ENCODE results near the gene HMGB4. TPM values are rescaled to one million over a fixed set of nuclear protein-coding genes. Genes with fewer than 3 reads are reported as not detected.

The HMGB4 gene
- polyA plus RNA-seq, 1 of the 3 experiments (the other 2 are of a cell fraction), result not detected

GRCh38 chr1:33819913-33820311, 44.0 kb upstream of the HMGB4 start:
- Histone ChIP-seq H3K79me2 (ENCODE audit: insufficient read depth) (no peaks in the 10 kb centered on the region), H4K20me1 (ENCODE audit: insufficient read depth) (no peaks in the 10 kb centered on the region), H3K27me3 (ENCODE audit: insufficient read depth) (no peaks in the 10 kb centered on the region), H3F3A (replicated peaks; ENCODE audit: insufficient read depth) (no peaks in the 10 kb centered on the region), H3K27ac (ENCODE audit: low read depth in 2 of 2, low read length in 1 of 2) (no peak overlapping the region), H3K4me3 (ENCODE audit: low read depth in 2 of 2, low read length in 1 of 2) (no peak overlapping the region), H3K9me2 (no peaks in the 10 kb centered on the region), H2AFZ (ENCODE audit: low read depth) (no peak overlapping the region), H3K4me2 (no peak overlapping the region), H3K36me3 (replicated peaks in 1 of 2; ENCODE audit: control insufficient read depth in 1 of 2, insufficient read depth in 2 of 2, low read length in 1 of 2) (no peaks in the 10 kb centered on the region), H3K4me1 (ENCODE audit: control insufficient read depth in 1 of 2, insufficient read depth in 2 of 2, low read depth in 1 of 2, low read length in 1 of 2) (peaks cover 0 to 20% of the 10 kb centered on the region in 2 experiments; a peak in 1 of 4 replicates), H3K9ac (no peak overlapping the region), H3K9me3 (no peaks in the 10 kb centered on the region)
- ChIA-PET CTCF (interaction anchor here (1.1 to 1.8 kb wide), 8 partner anchors 12 to 343 kb away, joined by 3 to 9 read pairs (median 4); no protein-coding TSS in a partner anchor), POLR2A (interaction anchor here (0.7 to 1.5 kb wide), 8 partner anchors 19 to 343 kb away, joined by 3 to 6 read pairs (median 3); no protein-coding TSS in a partner anchor)
- WGBS (ENCODE audit: low lambda C conversion rate), result 18% methylated on average over 7 of the region's 7 CpGs
- TF ChIP-seq TCF12 (IDR thresholded peaks at IDR 0.05) (peak; percentile 45), USF2 (IDR thresholded peaks at IDR 0.05; ENCODE audit: borderline replicate concordance, low read depth, low read length) (no peak), FOXJ3 (CRISPR knock-in tag; IDR thresholded peaks at IDR 0.05) (peak; percentile 90), RCOR1 (IDR thresholded peaks at IDR 0.05; ENCODE audit: low read length) (peak; percentile 91), EP300 (IDR thresholded peaks at IDR 0.05; ENCODE audit: borderline replicate concordance in 1 of 2, low read depth in 1 of 2, low read length in 1 of 2) (peak in 1 of 2 experiments; percentile 94; a peak in 2 of 4 replicates), ELF1 (IDR thresholded peaks at IDR 0.05) (no peak), RAD21 (IDR thresholded peaks at IDR 0.05; ENCODE audit: low read length) (peak; percentile 27), GATA2 (CRISPR knock-in tag; IDR thresholded peaks at IDR 0.05) (peak; percentile 99), IRF3 (IDR thresholded peaks at IDR 0.05; ENCODE audit: low read depth, low read length) (no peak), POLR2AphosphoS5 (IDR thresholded peaks at IDR 0.05; ENCODE audit: low read depth, low read length) (no peak), CHD2 (IDR thresholded peaks at IDR 0.05; ENCODE audit: low read length, partially characterized antibody) (peak; percentile 82)
- DNase-seq, result peak; percentile 82

- CTCF ChIA-PET, result interaction anchor here (1.5 to 1.8 kb wide), 3 partner anchors 85 to 342 kb away, joined by 5 to 9 read pairs (median 9); no protein-coding TSS in a partner anchor
- TF ChIP-seq IRF3 (IDR thresholded peaks at IDR 0.05; ENCODE audit: low read depth, low read length) (no peak), EP300 (IDR thresholded peaks at IDR 0.05; ENCODE audit: borderline replicate concordance in 1 of 2, low read depth in 1 of 2, low read length in 1 of 2) (no peak), PBX3 (IDR thresholded peaks at IDR 0.05) (no peak), EZH2phosphoT487 (IDR thresholded peaks at IDR 0.05; ENCODE audit: borderline replicate concordance, low read depth) (no peak), FOSL2 (IDR thresholded peaks at IDR 0.05; ENCODE audit: borderline replicate concordance, low read depth) (no peak), NRF1 (IDR thresholded peaks at IDR 0.05; ENCODE audit: low read depth, low read length) (no peak), RCOR1 (IDR thresholded peaks at IDR 0.05; ENCODE audit: low read length) (no peak), REST (IDR thresholded peaks at IDR 0.05; ENCODE audit: low read depth, low read length) (no peak), CHD2 (IDR thresholded peaks at IDR 0.05; ENCODE audit: low read length, partially characterized antibody) (no peak), POLR2AphosphoS5 (IDR thresholded peaks at IDR 0.05; ENCODE audit: low read depth, low read length) (no peak), FOXM1 (IDR thresholded peaks at IDR 0.05; ENCODE audit: low read depth) (no peak), TAF1 (IDR thresholded peaks at IDR 0.05; ENCODE audit: borderline replicate concordance, low read depth, low read length) (no peak), MXI1 (IDR thresholded peaks at IDR 0.05; ENCODE audit: low read depth, low read length) (no peak)
These were observed 43.1 kb upstream of the HMGB4 start for GRCh38 chr1:33820804-33821203.

More at GRCh38 chr1:33820804-33821203, 43.1 kb upstream of the HMGB4 start:
- no peaks in the 10 kb centered on the region for H3F3A ChIP-seq (replicated peaks; ENCODE audit: insufficient read depth)
- no peaks in the 10 kb centered on the region for H3K9me3 ChIP-seq
- no peaks in the 10 kb centered on the region for H3K27me3 ChIP-seq (ENCODE audit: insufficient read depth)
- WGBS (ENCODE audit: low lambda C conversion rate), result 32% methylated on average over 4 of the region's 5 CpGs
- POLR2A ChIA-PET, result interaction anchor here (1.2 kb wide), 1 partner anchor 18 kb away, joined by 3 read pairs; no protein-coding TSS in a partner anchor
- no peaks in the 10 kb centered on the region for H4K20me1 ChIP-seq (ENCODE audit: insufficient read depth)
- no peak overlapping the region for H3K27ac ChIP-seq (ENCODE audit: low read depth in 2 of 2, low read length in 1 of 2)
- H3K9ac ChIP-seq, result no peak overlapping the region
- H3K4me2 ChIP-seq, result no peak overlapping the region
- peaks cover 0 to 20% of the 10 kb centered on the region in 2 experiments; a peak in 1 of 4 replicates for H3K4me1 ChIP-seq (ENCODE audit: control insufficient read depth in 1 of 2, insufficient read depth in 2 of 2, low read depth in 1 of 2, low read length in 1 of 2)
- H3K9me2 ChIP-seq, result no peaks in the 10 kb centered on the region
- no peak overlapping the region for H2AFZ ChIP-seq (ENCODE audit: low read depth)
- H3K36me3 ChIP-seq (replicated peaks in 1 of 2; ENCODE audit: control insufficient read depth in 1 of 2, insufficient read depth in 2 of 2, low read length in 1 of 2), result no peaks in the 10 kb centered on the region
- DNase-seq, result no peak
- H3K79me2 ChIP-seq (ENCODE audit: insufficient read depth), result no peaks in the 10 kb centered on the region
- H3K4me3 ChIP-seq (ENCODE audit: low read depth in 2 of 2, low read length in 1 of 2), result no peak overlapping the region

Measured in SK-N-SH (cell line).